ENCODE results near the gene BRINP2.

DNA sequence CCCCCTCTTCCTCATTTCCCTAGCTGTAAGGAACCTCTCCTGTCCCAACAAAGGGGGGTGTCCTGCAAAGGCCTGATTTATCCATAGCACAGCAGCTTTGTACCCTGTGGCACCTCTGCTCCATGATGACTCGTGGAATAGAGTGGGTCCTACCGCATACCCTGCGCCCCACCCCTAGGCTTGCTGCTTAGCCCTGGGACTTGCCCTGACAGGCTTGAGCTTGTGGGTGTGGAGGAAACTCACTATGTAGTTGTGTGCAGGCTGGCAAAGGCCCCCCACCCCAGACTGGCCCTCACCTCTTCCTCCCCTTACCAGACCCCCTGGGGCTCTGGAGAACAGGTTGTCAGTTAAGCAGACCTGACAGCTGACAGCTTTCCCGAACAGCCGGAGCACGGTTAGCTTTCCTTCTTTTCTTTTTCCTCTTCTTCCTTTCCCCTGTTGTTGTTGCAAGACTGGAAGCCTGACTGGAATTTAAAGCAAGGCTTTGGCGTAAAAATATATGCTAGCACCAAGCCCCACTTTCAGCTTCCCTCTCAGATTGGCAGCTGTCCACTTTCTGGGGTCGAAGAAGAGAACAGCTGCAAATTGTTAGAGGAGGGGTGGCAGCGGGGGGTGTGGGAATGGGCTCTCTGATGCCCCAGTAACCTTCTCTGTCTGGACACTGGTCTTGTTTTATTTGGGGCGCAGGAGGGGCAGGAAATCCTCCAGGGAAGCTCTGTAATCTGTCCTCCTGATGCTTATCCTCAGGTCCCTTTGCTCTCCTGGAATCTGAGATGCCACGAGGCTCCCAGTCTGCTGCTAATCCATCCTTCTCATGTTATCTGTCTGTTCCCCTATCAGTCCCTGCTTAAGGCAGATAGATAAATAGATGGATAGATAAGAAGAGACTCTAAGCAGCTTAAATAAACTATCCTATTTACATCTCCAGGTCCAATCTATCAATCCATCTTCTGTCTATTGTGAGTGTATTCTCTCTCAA is 134.6 kb downstream of the BRINP2 start:
- TF ChIP-seq, protein P1, sequence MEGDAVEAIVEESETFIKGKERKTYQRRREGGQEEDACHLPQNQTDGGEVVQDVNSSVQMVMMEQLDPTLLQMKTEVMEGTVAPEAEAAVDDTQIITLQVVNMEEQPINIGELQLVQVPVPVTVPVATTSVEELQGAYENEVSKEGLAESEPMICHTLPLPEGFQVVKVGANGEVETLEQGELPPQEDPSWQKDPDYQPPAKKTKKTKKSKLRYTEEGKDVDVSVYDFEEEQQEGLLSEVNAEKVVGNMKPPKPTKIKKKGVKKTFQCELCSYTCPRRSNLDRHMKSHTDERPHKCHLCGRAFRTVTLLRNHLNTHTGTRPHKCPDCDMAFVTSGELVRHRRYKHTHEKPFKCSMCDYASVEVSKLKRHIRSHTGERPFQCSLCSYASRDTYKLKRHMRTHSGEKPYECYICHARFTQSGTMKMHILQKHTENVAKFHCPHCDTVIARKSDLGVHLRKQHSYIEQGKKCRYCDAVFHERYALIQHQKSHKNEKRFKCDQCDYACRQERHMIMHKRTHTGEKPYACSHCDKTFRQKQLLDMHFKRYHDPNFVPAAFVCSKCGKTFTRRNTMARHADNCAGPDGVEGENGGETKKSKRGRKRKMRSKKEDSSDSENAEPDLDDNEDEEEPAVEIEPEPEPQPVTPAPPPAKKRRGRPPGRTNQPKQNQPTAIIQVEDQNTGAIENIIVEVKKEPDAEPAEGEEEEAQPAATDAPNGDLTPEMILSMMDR (IDR thresholded peaks at IDR 0.05 in 4 of 5, conservative IDR thresholded peaks at IDR 0.05 in 1 of 5), result no peak
- no peak for TF ChIP-seq POLR2A (IDR thresholded peaks at IDR 0.05)
